SU-DHL-6 (cell line): ENCODE results near the gene BTBD9.

Experiments
- H2AFZ ChIP-seq: fragments of 200-600 bp; sonication (generic); 2 replicates; pipeline ENCODE4 v1.6.1; 2014; ENCODE audit warnings: low read depth, mild to moderate bottlenecking, moderate library complexity, mixed read lengths, antibody characterized with exemption, low read length; ENCODE audit not compliant: severe bottlenecking
- H3F3A ChIP-seq: fragments of 200-600 bp; shearing (Covaris generic); 2 replicates; pipeline ENCODE4 v1.6.0; 2016; ENCODE audit warnings: antibody characterized with exemption, mild to moderate bottlenecking; ENCODE audit not compliant: insufficient read depth
- H3K27ac ChIP-seq: fragments of 200-600 bp; sonication (generic); 2 replicates; pipeline ENCODE4 v1.5.1; 2016; ENCODE audit warnings: low read depth, mild to moderate bottlenecking, low read length, moderate library complexity, mixed read lengths
- H3K27me3 ChIP-seq: fragments of 200-600 bp; sonication (generic), shearing (Covaris generic); 2 replicates; pipeline ENCODE4 v1.6.0; 2014; ENCODE audit warnings: mild to moderate bottlenecking, low read length
- H3K36me3 ChIP-seq: fragments of 200-600 bp; sonication (generic); 2 replicates; pipeline ENCODE4 v1.6.1; 2014; ENCODE audit warnings: mild to moderate bottlenecking, low read length, mixed read lengths
- H3K4me2 ChIP-seq: fragments of 300-600, 200-600 bp; shearing (Covaris generic), sonication (generic); 2 replicates; pipeline ENCODE4 v1.6.0; 2014; ENCODE audit warnings: low read length, low read depth, mild to moderate bottlenecking; ENCODE audit not compliant: poor library complexity, severe bottlenecking
- H3K4me3 ChIP-seq: fragments of 200-600 bp; sonication (generic); 2 replicates; pipeline ENCODE4 v1.5.1; 2014; ENCODE audit warnings: antibody characterized with exemption, low read length, mild to moderate bottlenecking, mixed read lengths; ENCODE audit not compliant: insufficient read depth, poor library complexity, severe bottlenecking
- H3K79me2 ChIP-seq: fragments of 200-600 bp; sonication (generic); 2 replicates; pipeline ENCODE4 v1.6.1; 2014; ENCODE audit warnings: mild to moderate bottlenecking, low read length, moderate library complexity; ENCODE audit not compliant: insufficient read depth
- H3K9ac ChIP-seq: fragments of 200-600 bp; sonication (generic); 2 replicates; pipeline ENCODE4 v1.7.0; 2014; ENCODE audit warnings: mild to moderate bottlenecking, low read length
- H3K9me2 ChIP-seq: fragments of 200-600 bp; sonication (generic); replicated peaks from 2 replicates; pipeline ENCODE4 v1.6.1; 2014; ENCODE audit warnings: low read length; ENCODE audit not compliant: insufficient read depth
- H3K9me3 ChIP-seq: fragments of 200-600 bp; sonication (generic); 2 replicates; pipeline ENCODE4 v1.6.1; 2014; ENCODE audit warnings: low read length, mixed read lengths; ENCODE audit not compliant: insufficient read depth
- H4K20me1 ChIP-seq: fragments of 200-600 bp; sonication (generic); 2 replicates; pipeline ENCODE4 v1.6.1; 2014; ENCODE audit warnings: low read depth, mild to moderate bottlenecking, antibody characterized with exemption, low read length, moderate library complexity, mixed read lengths
- EZH2phosphoT487 ChIP-seq: fragments of 200-600 bp; sonication (generic), shearing (Covaris generic); conservative IDR thresholded peaks from 2 replicates; pipeline ENCODE4 v1.6.1; 2018; ENCODE audit warnings: mild to moderate bottlenecking, antibody characterized with exemption, low read length, moderate library complexity, mixed read lengths
- TF ChIP-seq, protein P1 (sequence below): fragments of 200-600 bp; sonication (generic); IDR thresholded peaks from one replicate; pipeline ENCODE4 v1.5.1; 2017; ENCODE audit warnings: antibody characterized with exemption, mild to moderate bottlenecking, low read length, moderate library complexity; ENCODE audit not compliant: insufficient read depth, poor library complexity, severe bottlenecking

BTBD9 gene

DNA sequence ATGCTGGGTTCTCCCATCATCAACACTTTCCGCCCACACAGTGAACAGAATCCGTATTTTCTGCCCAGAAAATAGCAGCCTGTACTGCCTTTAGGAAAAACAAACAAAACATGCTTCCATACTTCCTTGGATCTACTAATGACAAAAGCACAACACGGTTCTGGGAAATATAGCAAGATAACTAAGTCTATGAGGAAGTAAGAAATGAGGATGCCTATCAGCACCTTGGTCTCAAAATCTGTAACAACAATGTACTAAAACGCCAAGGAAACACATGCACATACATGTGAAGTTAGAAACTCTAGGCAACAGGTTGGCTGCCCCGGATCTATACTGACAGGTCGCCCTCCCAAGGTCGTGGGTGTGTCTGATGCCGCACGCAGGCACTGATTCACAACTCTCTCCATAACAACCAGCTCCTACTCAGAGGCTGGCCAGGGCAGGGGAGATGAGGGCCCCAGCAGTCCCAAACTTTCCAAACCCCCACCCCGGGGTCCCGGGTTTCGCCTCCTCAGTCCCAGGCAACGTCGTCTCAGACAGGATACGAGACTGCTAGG is 710 bp downstream of the BTBD9 start:
- no peaks in the 10 kb centered on the region for H3K9me2 ChIP-seq
- peak overlapping the region; percentile 68 for H3K9ac ChIP-seq
- no peaks in the 10 kb centered on the region for H3K36me3 ChIP-seq
- peaks cover 14% of the 10 kb centered on the region for H3F3A ChIP-seq
- H2AFZ ChIP-seq: peak overlapping the region; percentile 93
- peak overlapping the region; percentile 75 for H3K4me3 ChIP-seq
- H3K27me3 ChIP-seq: no peaks in the 10 kb centered on the region
- no peaks in the 10 kb centered on the region for H4K20me1 ChIP-seq
- TF ChIP-seq, protein P1, sequence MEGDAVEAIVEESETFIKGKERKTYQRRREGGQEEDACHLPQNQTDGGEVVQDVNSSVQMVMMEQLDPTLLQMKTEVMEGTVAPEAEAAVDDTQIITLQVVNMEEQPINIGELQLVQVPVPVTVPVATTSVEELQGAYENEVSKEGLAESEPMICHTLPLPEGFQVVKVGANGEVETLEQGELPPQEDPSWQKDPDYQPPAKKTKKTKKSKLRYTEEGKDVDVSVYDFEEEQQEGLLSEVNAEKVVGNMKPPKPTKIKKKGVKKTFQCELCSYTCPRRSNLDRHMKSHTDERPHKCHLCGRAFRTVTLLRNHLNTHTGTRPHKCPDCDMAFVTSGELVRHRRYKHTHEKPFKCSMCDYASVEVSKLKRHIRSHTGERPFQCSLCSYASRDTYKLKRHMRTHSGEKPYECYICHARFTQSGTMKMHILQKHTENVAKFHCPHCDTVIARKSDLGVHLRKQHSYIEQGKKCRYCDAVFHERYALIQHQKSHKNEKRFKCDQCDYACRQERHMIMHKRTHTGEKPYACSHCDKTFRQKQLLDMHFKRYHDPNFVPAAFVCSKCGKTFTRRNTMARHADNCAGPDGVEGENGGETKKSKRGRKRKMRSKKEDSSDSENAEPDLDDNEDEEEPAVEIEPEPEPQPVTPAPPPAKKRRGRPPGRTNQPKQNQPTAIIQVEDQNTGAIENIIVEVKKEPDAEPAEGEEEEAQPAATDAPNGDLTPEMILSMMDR: no peak
- TF ChIP-seq EZH2phosphoT487: no peak
- no peaks in the 10 kb centered on the region for H3K79me2 ChIP-seq
- peak overlapping the region; percentile 66 for H3K4me2 ChIP-seq
- H3K9me3 ChIP-seq: no peaks in the 10 kb centered on the region
- H3K27ac ChIP-seq: peak overlapping the region; percentile 40

DNA sequence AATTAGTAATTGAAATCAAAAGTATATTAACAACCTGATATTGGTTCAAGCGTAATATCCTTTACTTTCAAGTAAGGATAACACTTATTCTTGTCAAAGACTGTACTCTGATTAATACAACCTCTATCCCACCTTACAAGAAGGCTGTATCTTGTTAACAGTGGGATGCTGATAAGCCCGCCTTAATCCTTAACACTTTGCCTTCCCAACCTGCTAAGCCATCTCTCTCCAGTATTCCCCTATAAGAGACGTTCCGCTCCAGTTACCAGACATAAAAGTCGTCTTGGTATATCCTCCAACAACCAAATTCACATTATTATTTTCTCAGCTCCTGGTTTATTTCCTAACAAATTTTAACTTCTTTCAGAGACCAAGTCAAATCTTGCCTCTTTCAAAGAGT is 2.0 kb downstream of the BTBD9 start:
- Histone ChIP-seq H3K9ac (no peak overlapping the region), H3K79me2 (no peaks in the 10 kb centered on the region), H3K27me3 (no peaks in the 10 kb centered on the region), H4K20me1 (no peaks in the 10 kb centered on the region), H3K27ac (no peak overlapping the region), H3K4me2 (no peak overlapping the region), H3K9me2 (no peaks in the 10 kb centered on the region), H3K36me3 (no peaks in the 10 kb centered on the region), H3F3A (peaks cover 14% of the 10 kb centered on the region), H3K9me3 (no peaks in the 10 kb centered on the region), H2AFZ (no peak overlapping the region), H3K4me3 (no peak overlapping the region)
- no peak for TF ChIP-seq EZH2phosphoT487
- TF ChIP-seq, protein P1: no peak

DNA sequence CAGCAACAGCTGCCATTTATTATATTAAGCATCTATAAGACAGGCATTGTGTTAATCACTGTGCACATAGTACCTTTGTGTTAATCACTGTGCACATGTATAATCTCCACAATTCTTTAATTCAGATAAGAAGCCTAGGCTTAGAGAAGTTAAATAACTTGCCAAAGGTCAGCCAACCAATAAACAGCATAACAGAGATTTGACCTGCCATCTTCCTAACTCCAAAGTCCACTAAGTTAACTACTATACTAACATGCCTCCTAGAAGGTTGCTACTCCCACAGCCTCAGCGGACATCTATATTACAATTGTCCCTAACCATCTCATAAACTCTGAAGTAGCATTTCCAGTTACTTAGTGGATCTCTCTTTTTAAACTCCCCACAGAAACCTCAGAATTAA is 3.7 kb downstream of the BTBD9 start:
- Histone ChIP-seq H2AFZ (no peak overlapping the region), H3K27ac (no peak overlapping the region), H3K4me3 (no peak overlapping the region), H4K20me1 (no peaks in the 10 kb centered on the region), H3K36me3 (no peaks in the 10 kb centered on the region), H3K4me2 (no peak overlapping the region), H3F3A (peaks cover 14% of the 10 kb centered on the region), H3K9ac (no peak overlapping the region), H3K9me2 (no peaks in the 10 kb centered on the region), H3K79me2 (no peaks in the 10 kb centered on the region), H3K9me3 (no peaks in the 10 kb centered on the region), H3K27me3 (no peaks in the 10 kb centered on the region)
- TF ChIP-seq, protein P1: no peak
- TF ChIP-seq EZH2phosphoT487: no peak

DNA sequence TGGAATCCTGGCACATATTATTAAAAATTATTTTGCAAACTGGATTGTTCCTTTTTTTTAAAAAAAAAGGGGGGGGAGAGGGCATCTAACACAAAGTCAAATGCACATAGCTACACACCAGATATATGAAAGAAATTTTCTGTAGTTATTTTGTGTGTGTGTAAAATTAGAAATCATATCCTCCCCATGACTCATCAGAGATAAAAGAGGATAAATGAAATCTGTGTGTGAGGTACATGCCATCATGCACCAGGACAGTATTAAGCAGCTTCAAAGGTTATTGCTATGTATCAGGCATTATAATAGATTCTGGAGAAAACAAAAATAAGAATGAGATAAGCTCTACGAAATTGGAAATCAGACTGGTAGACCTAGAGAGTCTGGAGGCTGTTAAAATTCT is 5.2 kb downstream of the BTBD9 start:
- TF ChIP-seq, protein P1: no peak
- TF ChIP-seq EZH2phosphoT487: no peak
- Histone ChIP-seq H3K9ac (no peak overlapping the region), H3K4me3 (no peak overlapping the region), H3K9me3 (no peaks in the 10 kb centered on the region), H3K27ac (no peak overlapping the region), H2AFZ (no peak overlapping the region), H4K20me1 (no peaks in the 10 kb centered on the region), H3K36me3 (no peaks in the 10 kb centered on the region), H3K79me2 (no peaks in the 10 kb centered on the region), H3K4me2 (no peak overlapping the region), H3K27me3 (no peaks in the 10 kb centered on the region), H3F3A (peaks cover 14% of the 10 kb centered on the region), H3K9me2 (no peaks in the 10 kb centered on the region)
